WTC11 (cell line): ENCODE measurements around the gene ARL5A. TPM values are rescaled to one million over a fixed set of nuclear protein-coding genes. Genes with fewer than 3 reads are reported as not detected.

ENCODE experiments used
- ATAC-seq: fragments of 200-7000 bp; cut with Tn5 transposase; 2 replicates; pipeline ENCODE4 v1.10.0; 2021; ENCODE audit warnings: mild to moderate bottlenecking, moderate library complexity
- CTCF ChIA-PET: fragments of 300-600 bp; sonication (Branson Sonifier 250); formaldehyde crosslinking; loops from one replicate; lab custom pipeline; 2021; ENCODE audit warnings: antibody characterized with exemption; lab: Charles Lee
- POLR2A ChIA-PET: fragments of 350-600 bp; sonication (Branson Sonifier 250); formaldehyde crosslinking; loops from one replicate; lab custom pipeline; 2021; ENCODE audit warnings: antibody characterized with exemption; lab: Charles Lee
- DNase-seq: peaks from one replicate; pipeline ENCODE4 v3.0.0; 2021; ENCODE audit warnings: low spot score
- H3K27ac Mint-ChIP-seq: 2 replicates; pipeline ENCODE4 v1.8.0; 2021; ENCODE audit warnings: mixed read lengths
- H3K27me3 Mint-ChIP-seq: 2 replicates; pipeline ENCODE4 v1.8.0; 2021; ENCODE audit warnings: low read depth, mild to moderate bottlenecking, moderate library complexity, mixed read lengths
- H3K36me3 Mint-ChIP-seq: 2 replicates; pipeline ENCODE4 v1.8.0; 2021; ENCODE audit warnings: mixed read lengths
- H3K4me1 Mint-ChIP-seq: 2 replicates; pipeline ENCODE4 v1.8.0; 2022; ENCODE audit warnings: mixed read lengths
- H3K4me3 Mint-ChIP-seq: 2 replicates; pipeline ENCODE4 v1.8.0; 2021; ENCODE audit warnings: mild to moderate bottlenecking, moderate library complexity, mixed read lengths
- H3K9me3 Mint-ChIP-seq: 2 replicates; pipeline ENCODE4 v1.8.0; 2021; ENCODE audit warnings: mixed read lengths
- AR ChIP-seq: fragments of 250-450 bp; sonication (Bioruptor Pico); IDR thresholded peaks from 2 replicates; pipeline ENCODE4 v1.9.0; 2021; ENCODE audit warnings: mild to moderate bottlenecking
- ATF1 ChIP-seq: sonication (generic); formaldehyde crosslinking; IDR thresholded peaks from 2 replicates; pipeline ENCODE4 v1.8.1; 2023; ENCODE audit warnings: mild to moderate bottlenecking, moderate library complexity, missing genetic modification reagents
- ATF6 ChIP-seq: sonication (generic); formaldehyde crosslinking; IDR thresholded peaks from 2 replicates; pipeline ENCODE4 v1.8.1; 2023; ENCODE audit warnings: mild to moderate bottlenecking, missing genetic modification reagents
- CBFB ChIP-seq: sonication (generic); formaldehyde crosslinking; IDR thresholded peaks from 2 replicates; pipeline ENCODE4 v1.8.1; 2022; ENCODE audit warnings: mild to moderate bottlenecking, low read depth, missing genetic modification reagents
- CREB1 ChIP-seq: sonication (generic); formaldehyde crosslinking; IDR thresholded peaks from 2 replicates; pipeline ENCODE4 v1.8.0; 2023; ENCODE audit warnings: mild to moderate bottlenecking, missing genetic modification reagents
- CTCF ChIP-seq: fragments of 200-600 bp; IDR thresholded peaks from 2 replicates; pipeline ENCODE4 v1.8.0; 2022; ENCODE audit warnings: antibody characterized with exemption
- E2F4 ChIP-seq: sonication (generic); formaldehyde crosslinking; IDR thresholded peaks from 2 replicates; pipeline ENCODE4 v1.8.1; 2022; ENCODE audit warnings: low read depth, mild to moderate bottlenecking, moderate library complexity, missing genetic modification reagents, borderline replicate concordance
- GRHL2 ChIP-seq: fragments of 250-450 bp; sonication (Bioruptor Pico); IDR thresholded peaks from 2 replicates; pipeline ENCODE4 v1.8.0; 2022; ENCODE audit warnings: mild to moderate bottlenecking, moderate library complexity; ENCODE audit not compliant: insufficient replicate concordance, severe bottlenecking
- GTF2I ChIP-seq: fragments of 250-450 bp; sonication (Bioruptor Pico); conservative IDR thresholded peaks from 2 replicates; pipeline ENCODE4 v1.4.0; 2021; ENCODE audit warnings: mild to moderate bottlenecking
- MAX ChIP-seq: sonication (generic); formaldehyde crosslinking; IDR thresholded peaks from 2 replicates; pipeline ENCODE4 v1.8.0; 2022; ENCODE audit warnings: mild to moderate bottlenecking, missing genetic modification reagents
- MLX ChIP-seq: sonication (generic); formaldehyde crosslinking; IDR thresholded peaks from 2 replicates; pipeline ENCODE4 v1.8.1; 2023; ENCODE audit warnings: mild to moderate bottlenecking, missing genetic modification reagents, moderate library complexity
- MYBL2 ChIP-seq: sonication (generic); formaldehyde crosslinking; IDR thresholded peaks from 2 replicates; pipeline ENCODE4 v1.8.1; 2023; ENCODE audit warnings: mild to moderate bottlenecking, moderate library complexity, missing genetic modification reagents
- NFYB ChIP-seq: sonication (generic); formaldehyde crosslinking; conservative IDR thresholded peaks from 2 replicates; pipeline ENCODE4 v1.8.0; 2022; ENCODE audit warnings: low read depth, missing genetic modification reagents
- NR2C2 ChIP-seq: sonication (generic); formaldehyde crosslinking; IDR thresholded peaks from 2 replicates; pipeline ENCODE4 v1.8.0; 2022; ENCODE audit warnings: mild to moderate bottlenecking, missing genetic modification reagents
- TEAD1 ChIP-seq: sonication (generic); formaldehyde crosslinking; IDR thresholded peaks from 2 replicates; pipeline ENCODE4 v1.8.0; 2022; ENCODE audit warnings: mild to moderate bottlenecking, missing genetic modification reagents
- USF2 ChIP-seq: sonication (generic); formaldehyde crosslinking; IDR thresholded peaks from 2 replicates; pipeline ENCODE4 v1.8.1; 2023; ENCODE audit warnings: mild to moderate bottlenecking, missing genetic modification reagents, moderate library complexity
- ZBTB21 ChIP-seq: sonication (generic); formaldehyde crosslinking; IDR thresholded peaks from 2 replicates; pipeline ENCODE4 v1.8.1; 2023; ENCODE audit warnings: mild to moderate bottlenecking, missing genetic modification reagents, borderline replicate concordance
- ZNF317 ChIP-seq: sonication (generic); formaldehyde crosslinking; IDR thresholded peaks from 2 replicates; pipeline ENCODE4 v1.8.1; 2023; ENCODE audit warnings: low read depth, mild to moderate bottlenecking, moderate library complexity, missing genetic modification reagents, borderline replicate concordance
- ZNF416 ChIP-seq: fragments of 250-450 bp; sonication (Bioruptor Pico); IDR thresholded peaks from 2 replicates; pipeline ENCODE4 v1.9.0; 2021; ENCODE audit warnings: mild to moderate bottlenecking, inconsistent platforms
- total RNA-seq: library from RNA; stranded (reverse); gene quantifications from 3 replicates; pipeline ENCODE4 v1.2.3, GENCODE V29; 2021

The ARL5A gene
- total RNA-seq, 1 experiment from 2014 or later: 82.7 TPM

- CTCF ChIA-PET: interaction anchor here (1.4 kb wide), 1 partner anchor 149 kb away, joined by 3 read pairs; no protein-coding TSS in a partner anchor
- TF ChIP-seq GTF2I (CRISPR knock-in tag): no peak
- no peak for TF ChIP-seq CTCF
- TF ChIP-seq AR (CRISPR knock-in tag): no peak
Measured at GRCh38 chr2:151849413-151850010, 21.3 kb upstream of the ARL5A start.

GRCh38 chr2:151845884-151846283 is 17.7 kb upstream of the ARL5A start:
- Mint-ChIP-seq H3K4me1 (no peaks in the 10 kb centered on the region), H3K27me3 (no peaks in the 10 kb centered on the region), H3K36me3 (no peaks in the 10 kb centered on the region), H3K4me3 (no peak overlapping the region), H3K9me3 (no peaks in the 10 kb centered on the region), H3K27ac (no peak overlapping the region)
- ChIA-PET CTCF (no interaction called here), POLR2A (no interaction called here)
- DNase-seq (no peak), ATAC-seq (no peak)
- TF ChIP-seq E2F4 (CRISPR knock-in tag): no peak
- TF ChIP-seq NFYB (CRISPR knock-in tag): no peak
- TF ChIP-seq MLX (CRISPR knock-in tag): no peak
- no peak for TF ChIP-seq MAX (CRISPR knock-in tag)
- TF ChIP-seq MYBL2 (CRISPR knock-in tag): no peak
- TF ChIP-seq TEAD1 (CRISPR knock-in tag): no peak
- no peak for TF ChIP-seq ZBTB21 (CRISPR knock-in tag)
- no peak for TF ChIP-seq USF2 (CRISPR knock-in tag)
- no peak for TF ChIP-seq NR2C2 (CRISPR knock-in tag)
- TF ChIP-seq, all 79 proteins: peak for 0

More at GRCh38 chr2:151849413-151850010, 21.3 kb upstream of the ARL5A start:
- DNase-seq (no peak), ATAC-seq (no peak; the same call in 1 of the 2 replicates)
- POLR2A ChIA-PET: interaction anchor here (0.6 to 1.1 kb wide), 2 partner anchors 21 to 56 kb away, joined by 3 to 4 read pairs; partner anchors contain the start of gene ARL5A
- no peaks in the 10 kb centered on the region for H3K27me3 Mint-ChIP-seq
- H3K4me1 Mint-ChIP-seq: 0 out of 2 replicates have a peak, but pooled peaks cover 5% of the 10 kb centered on the region
- H3K4me3 Mint-ChIP-seq: no peak overlapping the region
- H3K36me3 Mint-ChIP-seq: no peaks in the 10 kb centered on the region
- H3K9me3 Mint-ChIP-seq: no peaks in the 10 kb centered on the region
- no peak overlapping the region for H3K27ac Mint-ChIP-seq

- no peaks in the 10 kb centered on the region for H3K9me3 Mint-ChIP-seq
- ATAC-seq: no peak
- H3K4me1 Mint-ChIP-seq: no peaks in the 10 kb centered on the region
- DNase-seq: no peak
- no peaks in the 10 kb centered on the region for H3K36me3 Mint-ChIP-seq
- H3K4me3 Mint-ChIP-seq: no peak overlapping the region
- TF ChIP-seq GRHL2 (CRISPR knock-in tag) (no peak), USF2 (CRISPR knock-in tag) (no peak), ATF1 (CRISPR knock-in tag) (no peak), ZNF317 (CRISPR knock-in tag) (no peak), CBFB (CRISPR knock-in tag) (no peak), ZNF416 (CRISPR knock-in tag) (no peak), NFYB (CRISPR knock-in tag) (no peak), CREB1 (no peak), ATF6 (CRISPR knock-in tag) (no peak)
- H3K27ac Mint-ChIP-seq: no peak overlapping the region
- POLR2A ChIA-PET: no interaction called here
- CTCF ChIA-PET: no interaction called here
- no peaks in the 10 kb centered on the region for H3K27me3 Mint-ChIP-seq
Measured at GRCh38 chr2:151845481-151845880, 17.3 kb upstream of the ARL5A start.
